ENCODE data around the gene SAMD4B. TPM values are rescaled to one million over a fixed set of nuclear protein-coding genes. Genes with fewer than 3 reads are reported as not detected.

SAMD4B gene
- total and polyA plus RNA-seq, 12 donors = 35.5 to 92.8 (median 49.8) TPM

- intact Hi-C loops (cut with DNase I) = no loop called here
- Histone ChIP-seq H3K4me3 (no peak overlapping the region), H3K27me3 (no peaks in the 10 kb centered on the region), H3K9me3 (no peaks in the 10 kb centered on the region), H3K27ac (no peak overlapping the region), H3K4me1 (no peaks in the 10 kb centered on the region), H3K36me3 (peaks cover 8 to 100% (median 90%) of the 10 kb centered on the region in 9 donors)
- no peak for TF ChIP-seq CTCF (IDR thresholded peaks at IDR 0.05)
- ATAC-seq (no peak), DNase-seq (no peak)
- 93 to 95% methylated on average over 14 of the region's 14 CpGs for WGBS, 2 donors
Measured at GRCh38 chr19:39379865-39380396, 37.7 kb downstream of the SAMD4B start.

- DNase-seq (no peak), ATAC-seq (no peak)
- WGBS, 2 donors = 92 to 93% methylated on average over 17 of the region's 17 CpGs
- Histone ChIP-seq H3K36me3 (peaks cover 8 to 100% (median 89%) of the 10 kb centered on the region in 9 donors), H3K27me3 (no peaks in the 10 kb centered on the region), H3K4me1 (no peaks in the 10 kb centered on the region), H3K9me3 (no peaks in the 10 kb centered on the region), H3K27ac (no peak overlapping the region), H3K4me3 (no peak overlapping the region)
- intact Hi-C loops (cut with DNase I) = no loop called here
- no peak for TF ChIP-seq CTCF (IDR thresholded peaks at IDR 0.05)
Measured at GRCh38 chr19:39380521-39381502, 38.6 kb downstream of the SAMD4B start.

GRCh38 chr19:39381910-39382611, 39.8 kb downstream of the SAMD4B start:
- ATAC-seq (no peak), DNase-seq (no peak)
- Histone ChIP-seq H3K36me3 (peaks cover 8 to 100% (median 89%) of the 10 kb centered on the region in 9 donors), H3K27ac (no peak overlapping the region), H3K4me1 (no peaks in the 10 kb centered on the region), H3K4me3 (no peak overlapping the region), H3K9me3 (no peaks in the 10 kb centered on the region), H3K27me3 (no peaks in the 10 kb centered on the region)
- intact Hi-C loops (cut with DNase I) = no loop called here
- WGBS, 2 donors = 77 to 80% methylated on average over 10 of the region's 10 CpGs
- no peak for TF ChIP-seq CTCF (IDR thresholded peaks at IDR 0.05)

Measured in heart right ventricle (tissue), 16 donors.